Right forelimb (tissue), 1 donor: ENCODE data around the gene PRMT5.
A peak's percentile ranks its signal among the peaks of the same experiment; 100 is the strongest.
"Not testable (repeated sequence)": the region's sequence is repeated elsewhere in the genome, so short reads cannot be mapped to it uniquely, and the experiment has no call there.

Experiments
- DNase-seq: peaks from one replicate; pipeline ENCODE4 v3.0.0-alpha.2; 2018

PRMT5 gene

DNA sequence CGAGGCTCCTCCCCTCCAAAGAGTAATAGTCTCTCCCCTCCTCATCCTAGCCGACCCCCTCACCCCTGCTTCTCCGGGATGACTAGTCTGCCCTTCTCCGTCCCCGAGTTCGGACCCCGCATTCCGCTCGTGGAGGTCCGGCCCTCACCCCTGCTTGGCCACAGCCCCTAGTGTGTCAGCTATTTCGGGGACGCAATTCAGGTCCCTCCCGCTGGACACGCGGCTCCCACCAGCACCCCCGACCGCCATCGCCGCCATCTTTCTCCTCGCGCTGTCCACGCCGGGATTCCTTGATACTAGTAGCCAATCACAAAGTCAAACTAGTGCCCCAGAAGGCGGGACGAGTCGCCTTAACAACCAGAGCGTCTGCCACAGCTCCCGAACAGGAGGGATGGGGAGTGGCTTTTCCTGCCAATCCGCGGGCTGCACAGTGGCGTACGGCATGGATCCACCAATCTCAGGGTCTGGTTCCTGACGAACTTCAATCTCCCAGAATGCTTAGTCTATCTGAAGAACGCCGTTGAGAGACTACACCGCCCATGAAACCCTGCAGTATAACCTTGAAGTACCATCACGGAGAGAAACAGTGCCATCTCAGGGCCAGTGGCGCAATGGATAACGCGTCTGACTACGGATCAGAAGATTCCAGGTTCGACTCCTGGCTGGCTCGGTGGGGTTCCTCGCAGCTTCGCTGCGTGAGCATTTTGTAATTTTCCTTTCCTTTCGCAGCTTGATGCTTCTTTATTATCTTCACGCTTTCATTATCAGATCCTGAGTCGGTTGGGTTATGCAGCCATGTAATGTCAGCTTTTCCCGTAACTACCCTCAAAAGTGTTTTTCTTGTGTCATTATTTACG lies at the start of gene PRMT5:
Gene PRMT5, minus strand, starts transcription at position 273 of the 857 bp plus-strand sequence. Its CDS starts 15 bp downstream, at position 258.
- DNase-seq: peak; percentile 100

DNA sequence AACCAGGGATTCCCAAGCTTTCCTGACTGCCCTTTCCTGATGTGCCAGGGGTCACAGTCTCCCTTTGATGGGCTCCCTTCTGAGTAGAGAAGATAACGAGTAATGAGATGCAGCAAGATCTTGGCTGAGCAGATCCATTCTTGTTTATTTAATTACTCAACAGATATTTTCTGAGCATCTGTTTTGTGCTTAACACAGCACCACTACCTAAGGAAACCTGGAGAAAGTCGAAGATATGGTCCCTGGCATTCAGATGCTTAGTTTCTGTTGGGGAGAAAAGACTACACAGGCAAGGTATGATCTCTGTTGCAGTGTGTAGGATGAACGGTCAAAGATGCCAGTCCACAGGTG lies 49.3 kb upstream of the PRMT5 start:
- no peak for DNase-seq

DNA sequence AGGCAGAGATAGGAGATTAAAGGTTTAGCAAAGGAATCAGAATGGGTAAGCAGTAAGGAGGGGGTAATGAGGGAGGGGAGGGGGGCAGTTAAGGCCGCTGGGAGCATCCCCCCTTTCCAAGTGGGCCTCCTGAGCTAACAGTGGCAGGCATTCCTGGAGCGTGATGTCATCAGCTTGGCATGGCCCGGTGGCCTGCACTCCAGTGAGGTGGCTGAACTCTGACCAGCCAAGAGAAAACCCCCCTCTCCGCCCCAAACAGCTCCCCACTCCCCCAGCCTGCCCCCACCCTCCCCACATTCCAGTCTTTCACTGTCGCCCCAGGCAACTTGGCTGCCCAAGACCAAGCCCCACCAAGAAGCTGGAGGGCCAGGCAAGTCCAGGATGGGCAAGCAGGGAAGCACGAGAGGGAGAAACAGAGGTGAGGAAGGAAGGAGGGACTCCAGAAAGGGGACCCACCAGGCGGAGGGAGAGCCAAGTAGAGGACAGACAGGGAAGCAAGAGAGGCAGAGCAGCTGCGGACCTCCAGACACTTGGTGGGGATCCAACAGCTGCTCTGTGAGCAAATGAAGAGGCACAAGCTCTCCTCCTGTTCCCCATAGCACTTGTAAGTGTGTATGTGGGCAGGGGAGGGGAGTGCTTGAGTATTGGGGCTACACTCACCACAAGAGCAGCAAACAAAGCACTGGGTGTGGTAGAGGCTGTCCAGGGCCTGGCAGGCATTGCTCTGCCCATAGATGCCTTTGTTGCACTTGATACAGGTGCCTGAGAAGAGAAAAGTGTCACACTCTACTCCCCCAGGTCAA lies 48.7 kb upstream of the PRMT5 start:
- peak; percentile 75 for DNase-seq

DNA sequence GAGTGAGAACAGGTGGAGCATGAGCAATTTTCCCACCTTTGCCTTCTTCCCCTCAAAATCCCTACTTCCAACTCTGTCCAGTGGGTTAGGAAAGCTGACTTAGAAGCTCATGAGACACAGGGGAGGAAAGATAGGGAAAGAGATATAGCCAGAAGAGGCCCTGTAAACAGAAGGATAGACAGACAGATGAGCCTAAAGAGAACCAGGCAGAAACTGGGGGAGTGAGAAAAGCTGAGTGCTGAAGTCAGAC lies 48.2 kb upstream of the PRMT5 start:
- DNase-seq: no peak

DNA sequence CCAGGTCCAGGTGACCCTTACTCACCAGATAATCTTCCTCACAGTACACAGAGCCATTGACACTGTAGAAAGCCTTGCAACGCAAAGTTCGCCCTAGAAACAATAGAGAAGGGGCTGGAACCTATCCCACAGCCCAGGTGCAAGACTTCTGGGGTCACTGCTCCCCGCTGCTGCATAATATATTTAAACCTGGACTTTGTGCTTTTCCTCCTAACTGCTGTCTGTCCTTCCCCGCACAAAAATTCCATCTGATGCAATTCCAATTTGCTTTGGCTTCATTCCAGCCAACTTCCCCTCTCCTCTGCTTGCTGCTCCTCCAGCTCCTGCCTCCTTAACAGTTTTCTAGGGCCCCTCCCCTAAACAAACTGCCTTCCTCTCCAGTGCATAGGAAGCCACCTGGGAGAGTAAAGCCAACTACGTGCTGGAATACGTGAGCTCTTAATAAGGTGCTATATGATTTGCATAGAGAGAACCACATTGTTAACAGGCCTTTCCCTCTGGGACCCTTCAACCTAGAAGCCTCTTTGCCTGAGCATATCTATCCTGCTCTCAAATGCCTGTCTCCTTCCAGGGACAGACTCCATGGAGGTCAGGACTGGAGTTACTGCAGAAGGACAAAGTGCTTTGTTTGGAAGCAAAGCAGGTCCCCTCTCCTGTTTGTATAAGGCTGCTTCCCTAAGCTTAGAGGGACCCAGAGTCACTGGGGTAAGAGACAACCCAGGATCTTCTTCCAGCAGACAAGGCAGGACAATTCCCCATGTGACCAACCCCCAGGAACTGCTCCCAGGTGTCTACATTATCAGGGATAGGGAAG lies 47.7 kb upstream of the PRMT5 start:
- no peak for DNase-seq

DNA sequence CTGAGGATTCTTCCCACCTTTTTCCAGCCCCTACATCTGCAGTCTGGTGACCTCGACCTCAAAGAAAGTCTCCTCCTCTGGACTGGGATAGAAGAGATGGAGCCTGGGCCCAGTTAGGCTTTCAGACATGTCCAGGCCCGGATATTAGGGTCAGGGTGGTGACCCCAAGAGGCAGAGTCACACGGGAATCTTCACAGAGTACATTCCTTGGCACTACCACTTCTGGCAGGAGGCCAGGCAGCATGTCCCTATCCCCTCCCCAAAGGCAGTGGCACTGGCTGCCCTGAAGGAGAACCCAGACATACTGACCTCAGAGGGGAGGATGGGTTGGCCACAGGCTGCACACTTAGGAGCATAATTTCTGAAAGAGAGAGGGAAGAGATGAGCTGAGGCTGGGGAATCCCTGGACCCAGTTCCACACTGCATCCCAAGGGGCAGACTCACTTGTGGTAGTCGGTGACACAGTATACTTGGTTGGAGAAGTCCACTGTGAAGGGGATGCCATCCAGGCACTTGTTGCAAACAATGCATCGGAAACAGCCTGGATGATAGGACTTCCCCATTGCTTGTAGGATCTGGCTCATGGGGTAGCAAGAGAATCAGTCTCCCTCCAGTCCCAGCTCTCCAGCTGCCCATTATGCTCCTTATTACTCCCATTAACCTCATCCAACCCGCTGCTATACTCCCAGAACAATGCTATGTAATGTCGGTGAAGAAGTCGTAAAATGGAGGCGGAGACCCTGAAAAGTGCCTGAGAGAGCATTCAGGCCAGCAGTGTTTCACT lies 45.5 kb upstream of the PRMT5 start:
- DNase-seq: no peak

DNA sequence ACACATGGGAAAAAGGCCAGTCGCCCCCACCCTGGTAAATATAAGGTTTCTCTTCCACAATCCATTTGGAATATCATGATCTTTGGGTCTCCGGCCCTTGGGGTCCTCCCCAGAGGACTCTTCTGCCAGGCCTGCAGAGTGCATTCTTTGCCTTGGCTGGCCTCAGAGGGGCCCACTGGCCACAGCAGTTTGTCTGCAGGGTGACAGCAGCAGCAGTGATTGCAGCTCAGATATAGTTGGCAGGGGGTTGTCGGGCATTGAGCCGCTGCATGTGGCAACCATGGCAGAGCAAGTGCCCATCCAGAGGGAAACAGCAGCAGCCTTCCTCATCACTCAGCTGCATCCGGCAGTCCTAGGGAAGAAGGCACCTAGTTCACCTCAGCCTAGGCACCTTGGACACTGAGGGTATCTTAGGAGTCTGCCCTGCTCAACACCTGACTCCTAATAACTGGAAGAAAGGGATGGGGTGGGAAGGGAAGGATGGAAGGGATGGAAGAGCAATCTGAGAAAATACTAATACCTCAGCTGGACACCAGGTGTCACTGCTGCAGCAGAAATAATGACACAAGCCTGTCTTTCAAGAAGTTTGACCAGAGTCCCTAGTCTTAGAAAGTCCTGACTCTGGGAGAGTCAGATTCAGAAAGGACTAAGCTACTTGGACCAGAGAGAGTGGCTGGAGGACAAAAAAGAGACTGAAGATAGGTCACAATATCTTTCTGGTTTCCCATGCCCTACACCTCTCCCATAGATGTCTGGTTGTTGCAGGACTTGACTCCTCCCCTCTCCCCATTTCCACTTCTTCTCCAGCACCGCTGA lies 44.2 kb upstream of the PRMT5 start:
- peak; percentile 64 for DNase-seq

DNA sequence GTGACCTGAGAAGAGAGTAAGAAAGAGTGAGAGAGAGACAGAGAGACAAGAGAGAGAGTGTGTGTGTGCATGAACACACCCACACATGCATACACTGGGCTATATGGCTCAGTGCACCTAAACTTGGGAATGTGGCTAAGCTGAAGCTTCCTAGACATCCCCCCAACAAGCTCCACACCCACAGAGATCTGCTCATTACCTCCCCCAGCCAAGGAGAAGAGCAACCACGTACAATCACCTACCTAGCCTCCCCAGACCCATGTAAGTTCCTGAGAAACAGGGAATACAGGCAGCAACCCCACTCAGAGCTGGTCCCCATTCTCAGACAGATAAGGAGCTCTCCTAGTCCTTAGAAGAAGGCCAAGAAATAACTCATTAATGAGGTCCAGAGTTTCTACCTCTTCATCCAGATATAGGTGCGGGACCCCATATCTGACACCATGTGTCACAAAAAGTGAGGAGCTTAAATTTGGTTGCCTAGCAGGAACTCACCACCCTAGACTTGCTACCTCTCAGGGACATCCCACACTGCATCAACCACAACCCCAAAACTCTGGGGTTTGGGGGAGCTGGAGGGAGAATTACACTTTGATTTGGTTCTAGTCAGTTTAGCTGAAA lies 43.2 kb upstream of the PRMT5 start:
- no peak for DNase-seq

DNA sequence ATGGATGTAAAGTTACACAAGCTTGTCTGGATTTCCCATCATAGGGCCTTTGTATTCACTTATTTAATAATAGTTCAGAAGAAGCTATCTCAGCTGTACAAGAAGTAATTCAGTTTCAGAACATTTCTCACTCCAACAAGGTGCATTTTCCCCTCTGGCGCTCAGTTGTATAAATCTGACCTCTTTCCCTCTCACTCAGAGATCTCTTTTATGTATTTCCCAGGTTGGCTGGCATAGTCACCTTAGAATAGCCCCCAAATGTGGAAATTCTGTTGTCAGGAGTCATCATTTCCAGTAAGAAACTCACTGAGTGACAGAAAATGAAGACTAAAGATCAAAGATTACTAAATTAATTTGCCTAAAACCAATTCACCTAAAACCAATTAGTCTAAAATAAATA lies 42.0 kb upstream of the PRMT5 start:
- no peak for DNase-seq

DNA sequence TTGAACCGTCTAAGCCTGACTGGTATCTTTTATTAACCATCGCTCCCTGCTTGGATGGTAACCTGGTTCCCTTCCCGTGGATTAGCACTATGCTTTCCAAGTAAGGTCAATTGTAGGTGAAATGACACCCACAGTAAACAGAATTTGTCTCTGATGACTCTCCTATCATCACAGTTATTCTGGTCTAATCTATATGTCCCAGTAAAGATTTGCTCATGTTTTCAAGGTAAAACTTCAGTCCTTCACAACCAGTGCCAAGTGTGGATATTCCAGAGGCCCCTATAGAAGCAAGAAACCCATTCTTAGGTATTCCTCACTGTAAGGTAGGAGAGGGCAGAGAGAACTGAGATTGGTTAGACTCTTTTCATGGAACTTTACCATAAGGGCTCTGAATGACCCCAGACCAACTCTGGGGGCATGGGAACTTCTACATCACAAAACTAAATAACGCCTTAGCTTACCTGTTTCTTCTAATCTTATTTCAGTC lies 37.6 kb upstream of the PRMT5 start:
- no peak for DNase-seq

DNA sequence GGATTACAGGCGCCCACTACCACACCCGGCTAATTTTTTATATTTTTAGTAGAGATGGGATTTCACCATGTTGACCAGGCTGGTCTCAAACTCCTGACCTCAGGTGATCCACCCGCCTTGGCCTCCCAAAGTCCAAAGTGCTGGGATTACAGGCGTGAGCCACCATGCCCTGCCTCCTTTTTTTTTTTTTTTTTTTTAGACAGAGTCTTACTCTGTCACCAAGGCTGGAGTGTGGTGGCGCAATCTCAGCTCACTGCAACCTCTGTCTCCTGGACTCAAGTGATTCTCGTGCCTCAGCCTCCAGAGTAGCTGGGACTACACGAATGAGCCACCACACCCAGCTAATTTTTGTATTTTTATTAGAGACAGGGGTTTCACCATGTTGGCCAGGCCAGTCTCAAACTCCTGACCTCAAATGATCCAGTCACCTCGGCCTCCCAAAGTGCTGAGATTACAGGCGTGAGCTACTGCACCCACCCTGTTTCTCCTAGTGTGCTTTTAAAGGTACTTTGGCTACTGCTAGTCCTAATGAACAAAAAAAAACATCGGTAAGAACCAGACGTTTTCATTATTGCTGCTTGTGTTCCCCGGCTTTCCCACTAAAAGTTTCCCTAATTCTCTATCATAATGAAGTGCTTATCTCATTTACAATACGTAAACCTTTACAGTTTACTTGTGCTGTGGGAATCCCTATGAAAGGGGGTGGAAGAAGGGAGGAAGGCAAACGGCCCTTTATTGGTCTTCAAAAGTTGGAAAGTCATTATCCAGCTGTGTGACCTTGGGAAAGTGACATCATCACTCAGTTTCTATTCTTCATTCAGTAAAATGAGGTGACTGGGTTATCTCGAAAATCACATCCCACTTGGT lies 37.0 kb upstream of the PRMT5 start:
- not testable (repeated sequence) for DNase-seq

DNA sequence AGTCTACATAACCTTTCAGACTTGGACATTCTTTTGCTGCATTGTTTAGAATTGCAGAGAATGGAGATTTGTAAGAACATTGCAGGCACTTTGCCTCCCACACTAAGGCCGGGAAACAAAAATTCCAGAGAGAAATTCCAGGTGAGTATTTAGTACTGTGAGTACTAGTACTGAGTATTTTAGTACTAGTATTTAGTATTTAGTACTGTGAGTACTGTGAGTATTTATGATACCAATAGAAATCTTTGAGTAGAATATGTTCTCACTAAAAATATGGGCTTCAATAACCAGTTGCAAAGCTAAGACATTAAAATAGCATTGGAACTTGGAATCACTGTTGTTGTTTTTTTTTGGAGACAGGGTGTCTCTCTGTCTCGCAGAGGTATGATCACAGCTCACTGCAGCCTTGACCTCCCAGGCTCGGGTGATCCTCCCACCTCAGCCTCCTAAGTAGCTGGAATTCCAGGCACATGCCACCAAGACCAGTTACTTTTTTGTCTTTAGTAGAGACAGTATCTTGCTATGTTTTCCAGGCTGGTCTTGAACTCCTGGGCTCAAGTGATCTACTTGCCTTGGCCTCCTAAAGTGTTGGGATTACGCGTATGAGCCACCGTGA lies 33.0 kb upstream of the PRMT5 start:
- no peak for DNase-seq

DNA sequence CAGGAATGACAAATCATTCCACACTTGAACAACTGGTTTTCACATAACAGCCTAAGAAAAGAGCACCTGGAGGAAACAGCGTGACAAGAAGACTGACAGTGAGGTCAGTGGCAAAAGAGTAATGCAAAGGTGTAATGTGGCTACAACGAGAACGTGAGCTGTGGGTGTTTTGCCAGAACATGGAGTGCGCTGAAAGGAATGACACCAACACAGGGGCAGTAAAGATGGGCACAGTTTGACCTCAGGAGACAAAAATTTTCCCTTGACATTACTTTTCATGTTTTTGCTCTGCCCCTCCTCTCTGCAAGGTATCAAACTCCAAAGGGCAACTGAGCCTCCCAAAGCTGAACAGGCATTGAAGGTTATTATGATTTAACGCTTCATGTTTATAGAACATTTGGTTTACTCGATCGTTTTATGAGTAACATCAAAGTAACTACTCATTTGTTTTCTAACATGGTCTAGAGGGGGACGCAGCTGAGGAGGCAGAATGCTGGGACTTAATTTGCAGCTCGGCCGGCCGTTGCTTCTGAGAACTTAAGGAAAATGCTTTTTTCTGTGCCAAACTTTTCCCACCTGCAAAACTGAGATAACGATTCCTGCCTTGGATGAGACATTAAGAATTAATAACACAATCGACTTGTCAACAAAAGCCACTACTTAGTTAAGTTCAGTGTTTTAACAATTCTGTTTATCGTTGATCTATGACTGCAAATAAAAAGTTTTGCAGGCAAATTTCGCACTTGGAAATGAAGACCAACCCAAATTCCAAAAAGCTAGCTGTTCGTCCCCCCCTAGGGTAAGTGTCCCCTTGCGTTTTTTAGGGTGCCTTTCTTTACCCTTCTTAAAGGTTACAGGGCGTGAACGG lies 26.8 kb upstream of the PRMT5 start:
- no peak for DNase-seq

DNA sequence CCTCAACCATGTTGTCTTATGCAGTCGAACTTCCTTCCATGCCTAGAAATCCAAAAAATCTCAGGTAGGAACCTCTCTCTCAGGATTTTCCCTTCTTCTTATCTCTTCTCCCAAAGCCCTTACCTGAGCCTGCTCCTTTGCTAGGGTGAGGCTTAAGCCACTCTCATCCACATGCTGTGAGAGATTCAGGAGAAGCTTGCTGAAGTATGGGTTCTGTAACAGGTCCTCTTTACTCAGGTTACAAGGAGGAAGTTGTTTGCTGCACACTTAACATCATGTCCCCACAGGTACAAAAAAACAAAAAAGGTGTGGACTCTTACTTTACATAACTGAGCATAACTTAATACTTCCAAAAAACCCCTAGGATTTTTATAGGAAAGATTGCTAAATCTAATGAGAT lies 23.2 kb upstream of the PRMT5 start:
- no peak for DNase-seq

DNA sequence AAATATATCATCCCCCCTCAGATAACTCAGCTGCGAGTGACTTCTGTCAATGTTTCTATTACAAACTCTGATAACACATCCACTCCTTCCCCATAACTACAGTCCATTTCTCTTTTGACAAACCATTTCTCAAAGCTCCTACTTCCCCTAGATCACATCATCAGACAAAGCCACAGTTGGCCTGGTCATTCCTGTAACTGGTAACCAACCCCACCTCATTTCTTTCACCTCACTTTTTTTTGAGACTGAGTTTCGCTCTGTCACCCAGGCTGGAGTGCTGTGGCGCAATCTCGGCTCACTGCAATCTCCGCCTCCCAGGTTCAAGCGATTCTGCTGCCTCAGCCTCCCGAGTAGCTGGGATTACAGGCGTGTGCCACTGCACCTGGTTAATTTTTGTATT lies 22.6 kb upstream of the PRMT5 start:
- not testable (repeated sequence) for DNase-seq

DNA sequence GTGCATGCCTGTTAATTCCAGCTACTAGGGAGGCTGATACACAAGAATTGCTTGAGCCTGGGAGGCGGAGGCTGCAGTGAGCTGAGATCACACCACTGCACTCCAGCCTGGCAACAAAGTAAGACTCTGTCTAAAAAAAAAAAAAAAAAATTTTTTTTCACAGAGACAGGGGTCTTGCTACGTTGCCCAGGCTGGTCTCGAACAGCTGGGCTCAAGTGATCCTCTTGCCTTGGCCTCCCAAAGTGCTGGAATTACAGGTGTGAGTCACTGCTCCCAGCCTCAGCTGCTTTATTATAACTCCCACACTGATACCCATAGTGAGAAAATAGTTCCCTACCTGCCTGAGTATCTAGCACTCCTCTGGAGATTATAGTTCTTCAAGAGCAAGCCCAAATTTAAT lies 16.5 kb upstream of the PRMT5 start:
- DNase-seq: no peak

DNA sequence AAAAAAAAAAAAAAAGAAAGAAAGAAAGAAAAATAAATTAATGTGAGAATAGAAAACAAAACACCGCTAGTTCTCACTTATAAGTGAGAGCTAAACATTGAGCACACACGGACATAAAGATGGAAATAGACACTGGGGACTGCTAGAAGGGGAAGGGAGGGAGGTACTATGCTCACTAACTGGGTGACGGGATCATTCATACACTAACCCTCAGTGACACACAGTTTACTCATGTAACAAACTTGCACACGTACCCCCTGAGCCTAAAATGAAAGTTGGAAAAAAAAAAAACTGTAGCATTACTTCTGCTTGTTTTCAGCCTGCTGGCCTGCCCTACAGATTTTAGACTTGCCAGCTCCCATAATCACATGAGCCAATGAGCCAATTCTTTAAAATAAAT lies 10.5 kb upstream of the PRMT5 start:
- no peak for DNase-seq

DNA sequence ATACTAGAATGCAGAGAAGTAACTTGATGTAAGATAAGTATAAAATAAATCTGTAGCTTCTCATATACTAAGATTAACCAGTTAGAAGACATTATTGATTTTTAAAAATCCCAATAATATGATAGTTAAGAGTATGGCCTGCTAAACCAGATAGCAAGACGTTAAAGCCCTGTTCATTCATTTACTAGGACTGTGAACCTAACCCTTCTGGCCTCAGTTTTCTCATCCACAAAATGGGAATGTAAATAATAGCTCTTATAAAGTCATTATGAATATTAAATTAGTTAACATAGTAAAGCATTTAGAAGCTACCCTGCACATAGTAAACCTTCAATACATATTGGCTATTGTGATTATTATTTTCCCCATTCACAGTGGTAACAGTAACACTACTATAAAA lies 6.0 kb upstream of the PRMT5 start:
- no peak for DNase-seq

DNA sequence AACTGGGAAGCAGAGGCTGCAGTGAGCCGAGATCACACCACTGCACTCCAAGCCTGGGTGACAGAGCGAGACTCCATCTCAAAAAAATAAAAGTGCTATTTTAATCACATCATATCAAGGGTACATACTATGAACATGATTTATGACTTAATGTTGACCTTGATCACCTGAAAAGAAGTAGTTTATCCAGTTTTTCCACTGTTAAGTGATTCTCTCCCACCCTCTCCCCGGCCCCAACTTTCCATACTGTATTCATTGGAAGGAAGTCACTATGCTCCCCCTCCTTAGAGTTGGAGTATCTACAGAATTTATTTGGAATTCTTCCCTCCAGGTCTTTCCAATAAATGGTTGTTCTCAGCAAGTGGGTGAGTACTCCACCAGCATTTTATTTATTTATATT lies 3.0 kb upstream of the PRMT5 start:
- DNase-seq: no peak
